ENCODE measurements around the gene RECQL5. TPM values are rescaled to one million over a fixed set of nuclear protein-coding genes. Genes with fewer than 3 reads are reported as not detected.
"Not testable (repeated sequence)": the region's sequence is repeated elsewhere in the genome, so short reads cannot be mapped to it uniquely, and the experiment has no call there.

The RECQL5 gene
- total and polyA plus RNA-seq, 4 donors, result 16.4 to 32.5 (median 29.8) TPM

- peak within 1 kb of the TSS; percentile 73 for H3K4me3 ChIP-seq
- H3K36me3 ChIP-seq (ENCODE audit: control insufficient read depth in 4 of 4, insufficient read depth in 4 of 4, low read length in 4 of 4), result peaks cover 0 to 2% (median 0%) of the 10 kb centered on the region in 4 donors
- peak; percentile 26 for TF ChIP-seq CTCF (IDR thresholded peaks at IDR 0.05; ENCODE audit: control extremely low read depth, extremely low read depth)
- peak within 1 kb of the TSS in 1 of 2 donors; percentile 63 for H3K9ac ChIP-seq (ENCODE audit: insufficient read depth in 1 of 2, low read length in 2 of 2)
- WGBS, 2 donors, result 1 to 3% methylated on average over 66 to 82 of the region's 82 CpGs
- peak within 1 kb of the TSS; percentile 96 to 97 for H3K27ac ChIP-seq (ENCODE audit: low read depth in 1 of 2, low read length in 1 of 2)
- H3K27me3 ChIP-seq (ENCODE audit: control insufficient read depth in 3 of 3, insufficient read depth in 3 of 3, low read length in 2 of 3), result no peaks in the 10 kb centered on the region
- H3K9me3 ChIP-seq (ENCODE audit: control insufficient read depth in 4 of 4, insufficient read depth in 3 of 4, low read length in 3 of 4), result no peaks in the 10 kb centered on the region
- H3K4me1 ChIP-seq (ENCODE audit: control insufficient read depth in 5 of 5, insufficient read depth in 5 of 5, low read length in 5 of 5), result peaks cover 0 to 15% (median 0%) of the 10 kb centered on the region in 5 donors
- DNase-seq (peak; percentile 84 to 90 (median 87)), ATAC-seq (ENCODE audit: insufficient read depth, low FRiP score) (peak; percentile 21)
These were observed 79.0 kb downstream of the RECQL5 start, which contains the start of gene MYO15B for GRCh38 chr17:75587675-75588595. TSS of gene MYO15B (plus strand) at chr17:75587800. CDS start at chr17:75588058, 258 bp downstream.

- DNase-seq (no peak), ATAC-seq (ENCODE audit: insufficient read depth, low FRiP score) (no peak)
- Histone ChIP-seq H3K4me3 (no peak overlapping the region), H3K9ac (ENCODE audit: insufficient read depth in 1 of 2, low read length in 2 of 2) (no peak overlapping the region), H3K27me3 (ENCODE audit: control insufficient read depth in 3 of 3, insufficient read depth in 3 of 3, low read length in 2 of 3) (no peaks in the 10 kb centered on the region), H3K9me3 (ENCODE audit: control insufficient read depth in 4 of 4, insufficient read depth in 3 of 4, low read length in 3 of 4) (no peaks in the 10 kb centered on the region), H3K27ac (ENCODE audit: low read depth in 1 of 2, low read length in 1 of 2) (no peak overlapping the region), H3K4me1 (ENCODE audit: control insufficient read depth in 5 of 5, insufficient read depth in 5 of 5, low read length in 5 of 5) (peaks cover 0 to 15% (median 0%) of the 10 kb centered on the region in 5 donors), H3K36me3 (ENCODE audit: control insufficient read depth in 4 of 4, insufficient read depth in 4 of 4, low read length in 4 of 4) (no peaks in the 10 kb centered on the region)
- WGBS, 2 donors, result 90 to 91% methylated on average over 7 of the region's 7 CpGs
- TF ChIP-seq CTCF (IDR thresholded peaks at IDR 0.05; ENCODE audit: control extremely low read depth, extremely low read depth), result no peak
These were observed 82.1 kb downstream of the RECQL5 start for GRCh38 chr17:75584849-75585175.

- 83 to 92% methylated on average over 6 of the region's 6 CpGs for WGBS, 2 donors
- peaks cover 0 to 15% (median 0%) of the 10 kb centered on the region in 5 donors for H3K4me1 ChIP-seq (ENCODE audit: control insufficient read depth in 5 of 5, insufficient read depth in 5 of 5, low read length in 5 of 5)
- not testable (repeated sequence) for H3K9ac ChIP-seq (ENCODE audit: insufficient read depth in 1 of 2, low read length in 2 of 2); H3K27me3 ChIP-seq (ENCODE audit: control insufficient read depth in 3 of 3, insufficient read depth in 3 of 3, low read length in 2 of 3); H3K27ac ChIP-seq (ENCODE audit: low read depth in 1 of 2, low read length in 1 of 2); ATAC-seq (ENCODE audit: insufficient read depth, low FRiP score); H3K9me3 ChIP-seq (ENCODE audit: control insufficient read depth in 4 of 4, insufficient read depth in 3 of 4, low read length in 3 of 4); H3K36me3 ChIP-seq (ENCODE audit: control insufficient read depth in 4 of 4, insufficient read depth in 4 of 4, low read length in 4 of 4); H3K4me3 ChIP-seq; DNase-seq
These were observed 83.8 kb downstream of the RECQL5 start for GRCh38 chr17:75583197-75583596.

DNA sequence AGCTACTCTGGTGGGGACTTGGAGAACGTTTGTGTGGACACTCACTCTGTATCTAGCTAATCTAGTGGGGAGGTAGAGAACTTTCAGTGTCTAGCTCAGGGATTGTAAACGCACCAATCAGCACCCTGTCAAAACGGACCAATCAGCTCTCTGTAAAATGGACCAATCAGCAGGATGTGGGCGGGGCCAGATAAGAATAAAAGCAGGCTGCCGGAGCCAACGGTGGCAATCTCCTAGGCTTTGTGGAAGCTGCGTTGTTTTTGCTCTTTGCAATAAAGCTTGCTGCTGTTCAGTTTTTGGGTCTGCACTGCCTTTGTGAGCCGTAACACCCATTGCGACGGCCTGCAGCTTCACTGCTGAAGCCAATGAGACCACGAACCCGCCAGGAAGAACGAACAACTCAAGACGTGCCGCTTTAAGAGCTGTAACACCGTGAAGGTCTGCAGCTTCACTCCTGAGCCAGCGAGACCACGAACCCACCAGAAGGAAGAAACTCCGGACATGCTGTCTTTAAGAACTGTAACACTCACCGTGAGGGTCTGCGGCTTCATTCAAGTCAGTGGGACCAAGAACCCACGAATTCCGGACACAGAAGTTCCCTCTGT, 85.7 kb downstream of the RECQL5 start:
- not testable (repeated sequence) for ATAC-seq (ENCODE audit: insufficient read depth, low FRiP score); H3K27me3 ChIP-seq (ENCODE audit: control insufficient read depth in 3 of 3, insufficient read depth in 3 of 3, low read length in 2 of 3); DNase-seq; H3K36me3 ChIP-seq (ENCODE audit: control insufficient read depth in 4 of 4, insufficient read depth in 4 of 4, low read length in 4 of 4); H3K9me3 ChIP-seq (ENCODE audit: control insufficient read depth in 4 of 4, insufficient read depth in 3 of 4, low read length in 3 of 4); H3K4me1 ChIP-seq (ENCODE audit: control insufficient read depth in 5 of 5, insufficient read depth in 5 of 5, low read length in 5 of 5); H3K9ac ChIP-seq (ENCODE audit: insufficient read depth in 1 of 2, low read length in 2 of 2); H3K4me3 ChIP-seq; H3K27ac ChIP-seq (ENCODE audit: low read depth in 1 of 2, low read length in 1 of 2)
- 56 to 76% methylated on average over 23 of the region's 23 CpGs for WGBS, 2 donors

Other genes starting within 250 kb of the RECQL5 start
- gene TMEM94, start 210.5 kb downstream of the RECQL5 start, total RNA-seq, result 10 to 100 TPM; 60.2 to 82.3 TPM
- gene TMEM94, start 210.5 kb downstream of the RECQL5 start, polyA plus RNA-seq, result 10 to 100 TPM; 40.0 to 46.4 TPM
- gene CASKIN2, start 151.6 kb downstream of the RECQL5 start, total RNA-seq, result 10 to 100 TPM; 44.1 to 81.5 TPM
- 10 to 100 TPM; 22.3 to 26.1 TPM for gene CASKIN2, start 151.6 kb downstream of the RECQL5 start, polyA plus RNA-seq
- gene TSEN54, start 150.6 kb downstream of the RECQL5 start, total RNA-seq, result 10 to 100 TPM; 18.4 to 22.4 TPM
- 10 to 100 TPM; 20.9 to 36.5 TPM for gene TSEN54, start 150.6 kb downstream of the RECQL5 start, polyA plus RNA-seq
- gene LLGL2, start 141.5 kb downstream of the RECQL5 start, total RNA-seq, result 100 to 1,000 TPM; 103 to 199 TPM
- gene LLGL2, start 141.5 kb downstream of the RECQL5 start, polyA plus RNA-seq, result 100 to 1,000 TPM in 1 of 2 donors, 10 to 100 TPM in 1; 80.5 to 195 TPM
- 100 to 1,000 TPM; 194 to 197 TPM for gene MYO15B, start 79.4 kb downstream of the RECQL5 start, total RNA-seq
- gene MYO15B, start 79.4 kb downstream of the RECQL5 start, polyA plus RNA-seq, result 100 to 1,000 TPM in 1 of 2 donors, 10 to 100 TPM in 1; 84.5 to 141 TPM
- gene SMIM5, start 33.7 kb downstream of the RECQL5 start, total RNA-seq, result 1 to 10 TPM; 5.5 to 7.5 TPM
- gene SMIM5, start 33.7 kb downstream of the RECQL5 start, polyA plus RNA-seq, result 1 to 10 TPM; 2.2 to 2.3 TPM
- gene SAP30BP, start 184 bp upstream of the RECQL5 start, total RNA-seq, result 10 to 100 TPM; 46.5 to 82.9 TPM
- gene SAP30BP, start 184 bp upstream of the RECQL5 start, polyA plus RNA-seq, result 10 to 100 TPM; 71.9 to 82.8 TPM
- gene ITGB4, start 54.3 kb upstream of the RECQL5 start, total RNA-seq, result 10 to 100 TPM; 11.1 to 47.8 TPM
- 10 to 100 TPM; 11.4 to 18.1 TPM for gene ITGB4, start 54.3 kb upstream of the RECQL5 start, polyA plus RNA-seq
- 10 to 100 TPM; 23.0 to 52.9 TPM for gene GALK1, start 98.0 kb upstream of the RECQL5 start, total RNA-seq
- gene GALK1, start 98.0 kb upstream of the RECQL5 start, polyA plus RNA-seq, result 10 to 100 TPM; 35.2 to 70.5 TPM
- 10 to 100 TPM; 32.8 to 72.4 TPM for gene UNK, start 117.7 kb upstream of the RECQL5 start, total RNA-seq
- 10 to 100 TPM; 15.5 to 18.7 TPM for gene UNK, start 117.7 kb upstream of the RECQL5 start, polyA plus RNA-seq
- 100 to 1,000 TPM in 1 of 2 donors, 10 to 100 TPM in 1; 56.6 to 110 TPM for gene UNC13D, start 177.2 kb upstream of the RECQL5 start, total RNA-seq
- 10 to 100 TPM; 61.2 to 85.2 TPM for gene UNC13D, start 177.2 kb upstream of the RECQL5 start, polyA plus RNA-seq
- 100 to 1,000 TPM in 1 of 2 donors, 10 to 100 TPM in 1; 67.2 to 127 TPM for gene WBP2, start 188.2 kb upstream of the RECQL5 start, total RNA-seq
- 100 to 1,000 TPM; 143 to 195 TPM for gene WBP2, start 188.2 kb upstream of the RECQL5 start, polyA plus RNA-seq
- 10 to 100 TPM; 23.5 to 78.3 TPM for gene TRIM47, start 211.4 kb upstream of the RECQL5 start, total RNA-seq
- gene TRIM47, start 211.4 kb upstream of the RECQL5 start, polyA plus RNA-seq, result 10 to 100 TPM; 22.9 to 32.4 TPM
- 10 to 100 TPM; 12.7 to 32.9 TPM for gene TRIM65, start 229.8 kb upstream of the RECQL5 start, total RNA-seq
- gene TRIM65, start 229.8 kb upstream of the RECQL5 start, polyA plus RNA-seq, result 10 to 100 TPM; 14.6 to 27.8 TPM
- 100 to 1,000 TPM in 1 of 2 donors, 10 to 100 TPM in 1; 47.8 to 105 TPM for gene MRPL38, start 237.7 kb upstream of the RECQL5 start, total RNA-seq
- gene MRPL38, start 237.7 kb upstream of the RECQL5 start, polyA plus RNA-seq, result 10 to 100 TPM; 52.0 to 80.1 TPM

Data from lung (tissue), 12 donors.